HG03103 (cell line): ENCODE results near the gene SH3D19.
A peak's percentile ranks its signal among the peaks of the same experiment; 100 is the strongest.
"Not testable (repeated sequence)": the region's sequence is repeated elsewhere in the genome, so short reads cannot be mapped to it uniquely, and the experiment has no call there.

Source experiments
- ATAC-seq: cut with Tn5 transposase; IDR thresholded peaks from one replicate; pipeline ENCODE4 v1.9.1; 2021; ENCODE audit warnings: low read depth; ENCODE audit not compliant: unreplicated experiment

Gene SH3D19

GRCh38 chr4:151107063-151107462, 218.3 kb downstream of the SH3D19 start:
- ATAC-seq: no peak

GRCh38 chr4:151105454-151106032, 219.9 kb downstream of the SH3D19 start:
- ATAC-seq: no peak

- ATAC-seq: no peak
Measured at GRCh38 chr4:151104621-151105020, 220.8 kb downstream of the SH3D19 start.

- no peak for ATAC-seq
Measured at GRCh38 chr4:151103758-151104157, 221.6 kb downstream of the SH3D19 start.

GRCh38 chr4:151100531-151100930, 224.9 kb downstream of the SH3D19 start:
- no peak for ATAC-seq

GRCh38 chr4:151099976-151100417, 225.4 kb downstream of the SH3D19 start:
- no peak for ATAC-seq

- ATAC-seq: peak; percentile 92
Measured at GRCh38 chr4:151099229-151099975, 226.0 kb downstream of the SH3D19 start, which contains the start of gene RPS3A. RPS3A (plus strand) TSS chr4:151099628; CDS start chr4:151099653, 25 bp downstream.

GRCh38 chr4:151098979-151099228, 226.5 kb downstream of the SH3D19 start:
- ATAC-seq: no peak

- ATAC-seq: no peak
Measured at GRCh38 chr4:151097759-151098158, 227.6 kb downstream of the SH3D19 start.

- ATAC-seq: no peak
Measured at GRCh38 chr4:151095142-151095541, 230.3 kb downstream of the SH3D19 start.

GRCh38 chr4:151094290-151094751, 231.1 kb downstream of the SH3D19 start:
- no peak for ATAC-seq

- ATAC-seq: no peak
Measured at GRCh38 chr4:151093203-151093602, 232.2 kb downstream of the SH3D19 start.

- ATAC-seq: no peak
Measured at GRCh38 chr4:151092488-151092887, 232.9 kb downstream of the SH3D19 start.

- ATAC-seq: no peak
Measured at GRCh38 chr4:151091047-151091446, 234.4 kb downstream of the SH3D19 start.

GRCh38 chr4:151087467-151087866, 237.9 kb downstream of the SH3D19 start:
- no peak for ATAC-seq

- not testable (repeated sequence) for ATAC-seq
Measured at GRCh38 chr4:151077978-151078377, 247.4 kb downstream of the SH3D19 start.

- no peak for ATAC-seq
Measured at GRCh38 chr4:151074416-151074916, 250.9 kb downstream of the SH3D19 start.
